Measurements from ENCODE around the gene HSDL2.
"Not testable (repeated sequence)": the region's sequence is repeated elsewhere in the genome, so short reads cannot be mapped to it uniquely, and the experiment has no call there.

HSDL2 gene

GRCh38 chr9:112401175-112401815 lies 21.4 kb downstream of the HSDL2 start:
- no peak for DNase-seq

- DNase-seq, result no peak
Observed at GRCh38 chr9:112403614-112404201, 23.8 kb downstream of the HSDL2 start.

DNA sequence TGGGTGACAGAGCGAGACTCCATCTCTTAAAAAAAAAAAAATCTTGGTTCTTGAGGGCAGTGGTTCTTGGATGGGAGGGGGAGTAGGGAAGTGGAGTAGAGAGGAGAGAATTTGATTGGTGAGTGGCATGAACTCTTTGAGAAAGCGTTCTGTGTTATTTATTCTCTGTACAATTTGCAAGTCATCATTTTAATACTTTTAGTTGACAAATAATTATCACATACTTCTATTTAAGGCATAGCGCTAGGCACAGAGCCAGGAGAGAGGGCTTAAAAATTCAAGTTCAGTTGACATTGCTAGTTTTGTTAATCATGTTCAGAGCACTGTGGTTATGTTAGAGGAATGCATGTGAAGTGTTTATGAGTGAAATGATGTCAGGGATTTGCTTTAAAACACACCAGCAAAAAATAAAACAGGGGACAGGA lies 24.6 kb downstream of the HSDL2 start:
- no peak for DNase-seq

DNA sequence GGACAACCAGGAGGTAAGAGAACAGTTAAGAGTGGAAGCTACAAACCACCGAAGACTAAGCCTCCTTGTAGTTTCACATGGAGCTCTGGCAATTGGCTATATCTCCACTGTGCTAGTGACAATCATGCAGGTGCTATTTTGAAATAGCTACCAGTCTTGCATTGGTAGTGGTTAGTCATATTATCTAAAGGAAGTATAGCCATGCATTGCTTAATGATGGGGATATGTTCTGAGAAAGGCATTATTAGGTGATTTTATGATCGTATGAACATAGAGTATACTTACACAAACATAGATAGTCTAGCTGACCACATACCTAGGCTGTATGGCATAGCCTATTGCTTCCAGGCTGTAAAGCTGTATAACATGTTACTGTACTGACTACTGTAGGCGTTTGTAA lies 28.4 kb downstream of the HSDL2 start:
- DNase-seq, result no peak

- no peak for DNase-seq
Observed at GRCh38 chr9:112408819-112409218, 28.9 kb downstream of the HSDL2 start.

DNA sequence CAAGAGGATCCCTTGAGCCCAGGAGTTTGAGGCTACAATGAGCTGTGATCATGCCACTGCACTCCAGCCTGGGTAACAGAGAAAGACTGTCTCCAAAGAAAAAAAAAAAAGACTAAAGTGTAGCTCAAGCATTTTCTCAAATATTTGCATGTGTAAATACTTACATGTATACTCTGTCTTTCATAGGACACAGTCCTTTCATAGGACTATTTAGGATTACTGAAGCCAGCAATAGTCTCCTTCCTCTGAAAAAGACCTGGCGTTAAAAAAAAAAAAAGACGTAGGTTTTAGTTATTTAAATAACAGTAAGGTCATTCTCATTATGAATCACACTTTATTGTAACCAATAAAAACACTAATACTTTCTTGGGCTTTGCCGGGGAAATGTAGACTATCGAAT lies 29.9 kb downstream of the HSDL2 start:
- no peak for DNase-seq

- no peak for DNase-seq
Observed at GRCh38 chr9:112411626-112412027, 31.7 kb downstream of the HSDL2 start.

DNA sequence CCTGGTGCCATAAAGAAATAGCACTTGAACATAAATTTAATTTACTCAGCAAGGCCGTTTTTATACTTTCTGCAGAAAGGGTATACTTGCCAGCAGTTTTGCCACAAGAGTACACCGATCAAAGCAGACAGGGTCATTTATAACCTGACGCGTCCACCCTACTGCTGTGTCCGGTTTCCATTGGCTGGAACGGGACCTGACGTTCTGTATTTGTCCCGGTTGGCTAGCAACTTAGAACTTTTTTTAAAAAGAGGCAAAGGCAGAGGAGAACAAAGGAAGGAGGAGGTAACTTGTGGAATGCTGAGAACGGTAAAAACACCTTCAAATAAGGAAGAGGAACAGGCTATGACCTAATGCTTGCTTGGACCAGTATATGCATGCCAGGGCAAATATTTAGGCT lies 33.8 kb downstream of the HSDL2 start:
- not testable (repeated sequence) for DNase-seq

DNA sequence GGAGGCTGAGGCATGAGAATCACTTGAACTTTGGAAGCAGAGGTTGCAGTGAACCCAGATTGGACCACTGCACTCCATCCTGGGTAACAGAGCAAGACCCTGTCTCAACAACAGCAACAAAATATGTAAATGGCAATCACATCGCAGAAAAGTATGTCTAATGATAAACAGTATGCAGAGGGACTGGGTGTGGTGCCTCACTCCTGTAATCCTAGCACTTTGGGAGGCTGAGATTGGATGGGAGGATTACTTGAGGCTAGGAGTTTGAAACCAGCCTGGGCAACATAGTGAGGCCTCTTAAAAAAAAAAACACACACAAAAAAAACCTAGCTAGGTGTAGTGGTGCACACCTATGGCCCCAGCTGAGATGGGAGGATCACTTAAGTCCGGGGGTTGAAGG lies 40.3 kb downstream of the HSDL2 start:
- no peak for DNase-seq

GRCh38 chr9:112421771-112422222 lies 41.9 kb downstream of the HSDL2 start:
- no peak for DNase-seq

- no peak for DNase-seq
Observed at GRCh38 chr9:112422417-112423148, 42.7 kb downstream of the HSDL2 start.

GRCh38 chr9:112430006-112430522 lies 50.2 kb downstream of the HSDL2 start:
- no peak for DNase-seq

GRCh38 chr9:112433499-112434392 lies 53.8 kb downstream of the HSDL2 start:
- no peak for DNase-seq

- DNase-seq, result no peak
Observed at GRCh38 chr9:112434487-112434886, 54.6 kb downstream of the HSDL2 start.

- no peak for DNase-seq
Observed at GRCh38 chr9:112437406-112437805, 57.5 kb downstream of the HSDL2 start.

DNA sequence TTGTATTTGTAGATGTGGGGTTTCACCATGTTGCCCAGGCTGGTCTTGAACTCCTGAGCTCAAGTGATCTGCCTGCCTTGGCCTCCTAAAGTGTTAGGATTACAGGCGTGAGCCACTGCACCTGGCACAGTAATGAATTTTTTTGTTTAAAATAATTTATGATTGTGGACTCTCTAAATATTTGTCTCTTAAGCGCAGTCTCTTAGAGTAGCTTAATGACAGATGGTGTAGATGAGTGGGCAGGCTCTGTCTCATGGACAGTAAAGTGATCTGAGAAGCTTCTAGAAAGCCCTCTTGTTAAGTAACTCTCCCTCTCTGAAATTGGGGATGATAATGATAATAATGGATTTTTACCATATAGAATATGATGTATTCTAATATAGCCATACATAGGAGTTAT lies 59.3 kb downstream of the HSDL2 start:
- no peak for DNase-seq

GRCh38 chr9:112439825-112440224 lies 59.9 kb downstream of the HSDL2 start:
- no peak for DNase-seq

GRCh38 chr9:112443200-112443599 lies 63.3 kb downstream of the HSDL2 start:
- DNase-seq, result peak; percentile 12

- no peak for DNase-seq
Observed at GRCh38 chr9:112443636-112444035, 63.7 kb downstream of the HSDL2 start.

DNA sequence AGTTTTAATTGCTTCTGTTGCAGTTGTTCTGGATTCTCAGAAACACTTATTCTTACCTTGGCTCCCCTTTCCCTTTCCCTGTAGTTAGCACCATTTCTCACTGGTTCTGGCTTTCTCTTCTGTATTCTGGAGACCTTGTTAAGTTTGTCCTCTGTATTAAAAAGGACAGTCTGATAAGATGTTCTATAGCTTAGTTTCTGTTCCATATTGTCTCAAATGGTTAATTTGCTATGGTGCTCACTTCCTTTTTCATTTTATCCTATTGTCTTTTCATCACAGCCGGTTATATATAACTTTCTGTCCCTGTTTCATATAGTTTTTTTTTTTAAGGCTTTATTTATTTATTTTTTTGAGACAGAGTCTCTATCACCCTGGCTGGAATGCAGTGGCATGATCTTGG lies 65.3 kb downstream of the HSDL2 start:
- DNase-seq, result no peak

DNA sequence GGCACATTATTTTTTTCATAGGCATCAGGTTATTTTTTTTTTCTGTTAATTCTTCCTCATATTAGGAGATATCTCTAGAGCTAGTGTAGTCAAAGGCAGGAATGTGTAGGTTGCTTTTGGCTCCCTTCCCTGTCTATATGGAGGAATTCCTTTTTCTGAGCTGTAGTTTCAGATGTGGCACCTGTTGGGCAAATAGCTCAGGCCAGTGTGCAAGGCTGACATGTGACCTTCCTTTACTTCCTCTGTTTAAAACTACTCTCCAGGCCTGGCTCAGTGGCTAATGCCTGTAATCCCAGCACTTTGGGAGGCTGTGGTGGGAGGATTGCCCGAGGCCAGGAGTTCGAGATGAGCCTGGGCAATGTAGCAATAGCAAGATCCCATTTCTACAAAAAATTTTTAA lies 66.2 kb downstream of the HSDL2 start:
- DNase-seq, result no peak

DNA sequence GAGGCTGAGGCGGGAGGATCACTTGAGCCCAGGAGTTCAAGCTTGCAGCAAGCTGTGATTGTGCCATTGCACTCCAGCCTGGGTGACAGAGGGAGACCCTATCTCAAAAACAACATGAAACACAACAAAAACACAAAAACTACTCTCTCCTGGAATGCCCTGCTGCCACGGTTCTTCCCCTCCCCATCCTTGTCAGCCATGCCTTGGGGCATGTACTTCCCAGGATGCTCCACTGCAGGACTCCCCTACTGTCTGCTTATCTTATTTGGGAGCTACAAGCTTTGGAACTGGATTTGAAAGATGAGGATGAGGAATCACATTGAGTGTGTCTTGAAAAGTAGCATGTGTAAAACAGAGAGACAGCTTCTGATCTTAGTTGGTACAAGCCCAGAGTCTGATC lies 66.6 kb downstream of the HSDL2 start:
- DNase-seq, result no peak

GRCh38 chr9:112447283-112447761 lies 67.4 kb downstream of the HSDL2 start:
- no peak for DNase-seq

Measured in activated gamma-delta T cell treated with Interleukin-2 at 50 U/mL for 16 hours (primary cell).